Vagina (tissue), 2 donors: Measurements from ENCODE around the gene TTC9.

Experiments used
- CTCF ChIP-seq, 3 experiments: fragments of 450-650 bp in 2 of 3; fragments of 200-600 bp in 1 of 3; sonication (generic) in 1 of 3; IDR thresholded peaks; one replicate each; pipeline ENCODE4 v1.5.1; 2017 to 2019; ENCODE audit warnings: antibody characterized with exemption in 3 of 3, mild to moderate bottlenecking in 2 of 3, moderate library complexity in 2 of 3
- POLR2A ChIP-seq, 2 donors: fragments of 450-650 bp; IDR thresholded peaks; one replicate each; pipeline ENCODE4 v1.6.1; 2017; ENCODE audit warnings: antibody characterized with exemption in 2 of 2, mild to moderate bottlenecking in 2 of 2, moderate library complexity in 2 of 2

- TF ChIP-seq POLR2A (IDR thresholded peaks at IDR 0.05): no peak
- no peak for TF ChIP-seq CTCF (IDR thresholded peaks at IDR 0.05)
Observed at GRCh38 chr14:70594461-70594860, 47.3 kb upstream of the TTC9 start.
